Suprapubic skin (tissue), 4 donors: ENCODE measurements around the gene MARCHF7. TPM values are rescaled to one million over a fixed set of nuclear protein-coding genes. Genes with fewer than 3 reads are reported as not detected.
"Not testable (repeated sequence)": the region's sequence is repeated elsewhere in the genome, so short reads cannot be mapped to it uniquely, and the experiment has no call there.

ENCODE experiments used
- DNase-seq, 2 donors: peaks; one replicate each; pipeline ENCODE4 v3.0.0-alpha.2; 2019; ENCODE audit warnings: low spot score in 2 of 2
- H3K27ac ChIP-seq: fragments of 200-600 bp; sonication (generic); one replicate; pipeline ENCODE4 v1.5.1; 2019
- H3K27me3 ChIP-seq: fragments of 200-600 bp; sonication (generic); one replicate; pipeline ENCODE4 v1.5.1; 2019
- H3K36me3 ChIP-seq: fragments of 200-600 bp; sonication (generic); one replicate; pipeline ENCODE4 v1.5.1; 2019
- H3K4me1 ChIP-seq: fragments of 200-600 bp; sonication (generic); one replicate; pipeline ENCODE4 v1.5.1; 2019
- H3K4me3 ChIP-seq: fragments of 200-600 bp; sonication (generic); one replicate; pipeline ENCODE4 v1.5.1; 2019; ENCODE audit warnings: mild to moderate bottlenecking
- H3K9me3 ChIP-seq: fragments of 200-600 bp; sonication (generic); one replicate; pipeline ENCODE4 v1.5.1; 2019
- EP300 ChIP-seq: sonication (generic); formaldehyde crosslinking; IDR thresholded peaks from one replicate; pipeline ENCODE4 v1.6.1; 2017; ENCODE audit warnings: antibody characterized with exemption
- POLR2A ChIP-seq, 2 donors: fragments of 450-650 bp; IDR thresholded peaks; one replicate each; pipeline ENCODE4 v1.6.1; 2017; ENCODE audit warnings: antibody characterized with exemption in 2 of 2, mild to moderate bottlenecking in 2 of 2, moderate library complexity in 2 of 2
- POLR2AphosphoS5 ChIP-seq, 3 donors: sonication (generic); formaldehyde crosslinking; IDR thresholded peaks; one replicate each; pipeline ENCODE4 v1.6.1; 2017; ENCODE audit warnings: antibody characterized with exemption in 3 of 3
- WGBS: methylation state at CpG from one replicate; pipeline ENCODE4 v1.1.5; 2018; 5-methylcytosine and 5-hydroxymethylcytosine counted together
- total RNA-seq, 4 donors: library from RNA; depleted of rRNA; stranded (reverse); fragments of >200 nt; gene quantifications; one replicate each; pipeline ENCODE4 v1.1.0, GENCODE V29; 2016
- TF ChIP-seq, protein P1 (sequence below), 2 donors: fragments of 200-600 bp in 1 of 2; fragments of 450-650 bp in 1 of 2; sonication (generic) in 1 of 2; IDR thresholded peaks; one replicate each; pipeline ENCODE4 v1.5.1; 2016 to 2019; ENCODE audit warnings: antibody characterized with exemption in 2 of 2, mild to moderate bottlenecking in 1 of 2, moderate library complexity in 1 of 2

MARCHF7 gene
- total RNA-seq, 4 donors from 2014 or later, result 73.7 to 128 (median 99.6) TPM

DNA sequence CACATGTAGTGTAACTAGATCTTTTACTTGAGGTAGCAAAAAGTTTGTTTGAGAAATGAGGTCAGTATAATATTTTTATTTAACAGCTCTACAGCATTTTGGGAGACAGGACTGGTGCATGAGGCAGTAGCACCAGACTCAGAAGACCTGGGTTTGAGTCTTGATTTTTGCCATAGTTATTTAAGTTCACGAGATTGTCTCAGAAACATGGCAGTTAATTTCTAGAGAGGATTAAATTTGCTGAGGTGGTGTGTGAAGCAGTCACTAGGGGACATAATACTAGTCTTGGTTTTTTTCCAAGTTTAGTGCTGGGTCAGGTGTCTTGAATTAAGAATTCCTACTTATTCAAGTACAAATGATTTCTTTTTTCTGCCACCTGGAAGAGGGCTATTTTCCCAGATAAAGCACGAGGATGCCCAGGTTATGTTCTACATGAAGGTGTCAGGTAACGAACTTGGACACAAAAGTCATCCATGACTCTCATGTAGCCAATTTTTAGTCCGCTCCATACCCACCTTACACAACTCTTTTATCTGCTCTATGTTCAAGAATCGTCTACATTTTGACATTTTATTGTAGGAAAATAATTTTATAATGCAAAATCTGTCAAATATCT is 1.4 kb downstream of the MARCHF7 start:
- Histone ChIP-seq H3K4me1 (peaks cover 68% of the 10 kb centered on the region), H3K27me3 (no peaks in the 10 kb centered on the region), H3K27ac (peak overlapping the region; percentile 100), H3K9me3 (no peaks in the 10 kb centered on the region), H3K36me3 (peaks cover 8% of the 10 kb centered on the region), H3K4me3 (peak overlapping the region; percentile 99)
- 32% methylated on average over 5 of the region's 5 CpGs for WGBS
- DNase-seq, result no peak
- TF ChIP-seq POLR2A (IDR thresholded peaks at IDR 0.05) (no peak), EP300 (no peak), POLR2AphosphoS5 (IDR thresholded peaks at IDR 0.05) (no peak)
- TF ChIP-seq, protein P1, sequence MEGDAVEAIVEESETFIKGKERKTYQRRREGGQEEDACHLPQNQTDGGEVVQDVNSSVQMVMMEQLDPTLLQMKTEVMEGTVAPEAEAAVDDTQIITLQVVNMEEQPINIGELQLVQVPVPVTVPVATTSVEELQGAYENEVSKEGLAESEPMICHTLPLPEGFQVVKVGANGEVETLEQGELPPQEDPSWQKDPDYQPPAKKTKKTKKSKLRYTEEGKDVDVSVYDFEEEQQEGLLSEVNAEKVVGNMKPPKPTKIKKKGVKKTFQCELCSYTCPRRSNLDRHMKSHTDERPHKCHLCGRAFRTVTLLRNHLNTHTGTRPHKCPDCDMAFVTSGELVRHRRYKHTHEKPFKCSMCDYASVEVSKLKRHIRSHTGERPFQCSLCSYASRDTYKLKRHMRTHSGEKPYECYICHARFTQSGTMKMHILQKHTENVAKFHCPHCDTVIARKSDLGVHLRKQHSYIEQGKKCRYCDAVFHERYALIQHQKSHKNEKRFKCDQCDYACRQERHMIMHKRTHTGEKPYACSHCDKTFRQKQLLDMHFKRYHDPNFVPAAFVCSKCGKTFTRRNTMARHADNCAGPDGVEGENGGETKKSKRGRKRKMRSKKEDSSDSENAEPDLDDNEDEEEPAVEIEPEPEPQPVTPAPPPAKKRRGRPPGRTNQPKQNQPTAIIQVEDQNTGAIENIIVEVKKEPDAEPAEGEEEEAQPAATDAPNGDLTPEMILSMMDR (IDR thresholded peaks at IDR 0.05), result no peak

DNA sequence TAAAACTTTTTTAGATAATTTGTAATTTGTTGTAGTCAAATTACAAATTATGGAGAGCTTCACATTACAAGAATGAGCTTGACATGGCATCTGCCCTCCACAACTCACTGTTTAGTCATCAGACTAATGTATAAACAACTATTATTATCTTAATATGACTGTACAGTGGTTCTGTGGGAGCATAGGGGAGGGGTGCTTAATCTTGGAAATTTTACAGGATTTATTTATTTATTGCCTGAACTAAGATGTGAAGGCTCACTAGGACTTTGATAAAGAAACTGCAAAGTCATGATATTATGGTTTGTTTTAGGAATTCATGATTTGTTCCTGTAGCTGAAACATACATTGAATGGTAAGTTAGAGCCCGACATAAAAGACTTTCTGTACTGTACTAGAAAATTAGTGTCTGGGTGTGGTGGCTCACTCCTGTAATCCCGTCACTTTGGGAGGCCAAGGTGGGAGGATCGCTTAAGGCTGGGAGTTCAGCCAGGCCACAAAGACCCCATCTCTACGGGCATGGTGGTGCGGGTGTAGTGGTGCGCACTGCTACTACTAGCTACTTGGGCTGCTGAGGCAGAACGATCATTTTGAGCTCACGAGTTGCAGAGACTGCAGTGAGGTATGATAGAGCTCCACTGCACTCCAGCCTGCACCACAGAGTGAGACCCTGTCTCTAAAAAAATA is 2.1 kb downstream of the MARCHF7 start:
- H3K4me1 ChIP-seq, result peaks cover 72% of the 10 kb centered on the region

DNA sequence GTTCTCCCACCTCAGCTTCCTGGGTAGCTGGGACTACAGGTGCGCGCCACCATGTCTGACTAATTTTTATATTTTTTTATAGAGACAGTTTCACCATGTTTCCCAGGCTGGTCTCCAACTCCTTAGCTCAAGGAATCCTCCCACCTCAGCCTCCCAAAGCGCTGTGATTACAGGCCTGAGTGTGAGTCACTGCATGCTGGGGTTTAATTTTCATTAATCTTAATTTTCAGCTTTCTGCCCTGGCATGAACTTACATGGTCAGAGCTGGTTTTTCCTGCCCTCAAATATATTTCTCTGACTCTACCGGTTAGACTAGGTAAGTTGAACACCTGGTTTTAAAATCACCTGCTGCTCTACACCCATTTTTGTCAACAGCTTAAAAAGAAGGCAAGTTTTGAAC is 3.1 kb downstream of the MARCHF7 start:
- Histone ChIP-seq H3K27me3 (no peaks in the 10 kb centered on the region), H3K27ac (peak overlapping the region; percentile 66), H3K4me1 (peaks cover 70% of the 10 kb centered on the region), H3K36me3 (peaks cover 22% of the 10 kb centered on the region), H3K4me3 (no peak overlapping the region), H3K9me3 (no peaks in the 10 kb centered on the region)
- TF ChIP-seq POLR2AphosphoS5 (IDR thresholded peaks at IDR 0.05) (no peak), POLR2A (IDR thresholded peaks at IDR 0.05) (no peak), EP300 (no peak)
- TF ChIP-seq, protein P1 (IDR thresholded peaks at IDR 0.05), result no peak
- DNase-seq, result no peak
- 77% methylated on average over 4 of the region's 4 CpGs for WGBS

More for the DNA sequence above, 2.1 kb downstream of the MARCHF7 start:
- no peak for DNase-seq
- Histone ChIP-seq H3K27me3 (no peaks in the 10 kb centered on the region), H3K27ac (no peak overlapping the region), H3K9me3 (no peaks in the 10 kb centered on the region), H3K36me3 (peaks cover 15% of the 10 kb centered on the region), H3K4me3 (peak overlapping the region; percentile 99)
- TF ChIP-seq POLR2A (IDR thresholded peaks at IDR 0.05) (no peak), POLR2AphosphoS5 (IDR thresholded peaks at IDR 0.05) (no peak), EP300 (no peak)
- TF ChIP-seq, protein P1 (IDR thresholded peaks at IDR 0.05), result no peak
- WGBS, result 73% methylated on average over 8 of the region's 8 CpGs

GRCh38 chr2:159716409-159716808 is 4.1 kb downstream of the MARCHF7 start:
- not testable (repeated sequence) for H3K4me3 ChIP-seq, DNase-seq, H3K27ac ChIP-seq, H3K9me3 ChIP-seq, H3K27me3 ChIP-seq
- 91% methylated on average over 4 of the region's 4 CpGs for WGBS
- Histone ChIP-seq H3K36me3 (peaks cover 22% of the 10 kb centered on the region), H3K4me1 (peaks cover 64% of the 10 kb centered on the region)

DNA sequence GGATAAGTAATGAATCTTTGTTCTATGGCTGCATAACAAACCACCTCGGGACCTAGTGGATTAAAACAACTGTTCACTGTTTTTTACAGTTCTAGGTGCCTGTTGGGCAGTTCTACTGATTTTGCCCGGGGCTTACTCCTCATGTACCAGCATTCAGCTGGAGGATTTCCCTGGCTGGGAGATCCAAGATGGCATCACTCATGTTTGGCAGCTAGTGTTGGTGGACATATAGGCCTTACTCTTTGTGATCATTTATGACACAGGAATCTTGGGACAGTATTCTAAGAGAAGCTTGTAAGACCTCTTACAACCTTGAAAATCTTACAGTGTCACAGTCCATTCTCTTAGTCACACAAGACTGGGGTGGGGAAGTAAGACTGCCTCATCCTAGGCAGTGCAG is 4.6 kb downstream of the MARCHF7 start:
- Histone ChIP-seq H3K36me3 (peaks cover 22% of the 10 kb centered on the region), H3K27me3 (no peaks in the 10 kb centered on the region), H3K4me1 (peaks cover 60% of the 10 kb centered on the region), H3K4me3 (no peak overlapping the region), H3K9me3 (no peaks in the 10 kb centered on the region), H3K27ac (no peak overlapping the region)
- TF ChIP-seq, protein P1 (IDR thresholded peaks at IDR 0.05), result no peak
- TF ChIP-seq EP300, result no peak
- TF ChIP-seq POLR2AphosphoS5 (IDR thresholded peaks at IDR 0.05), result no peak
- no peak for TF ChIP-seq POLR2A (IDR thresholded peaks at IDR 0.05)
- 88% methylated on average over 2 of the region's 2 CpGs for WGBS
- DNase-seq, result no peak
